Thyroid gland (tissue), 4 donors: ENCODE results near the gene TGFBRAP1.

ENCODE experiments used
- POLR2A ChIP-seq, 2 donors: fragments of 450-650 bp; IDR thresholded peaks; one replicate each; pipeline ENCODE4 v1.6.1; 2017; ENCODE audit warnings: antibody characterized with exemption in 2 of 2, mild to moderate bottlenecking in 2 of 2, moderate library complexity in 1 of 2
- TF ChIP-seq, protein P1 (sequence below), 6 experiments: fragments of 200-600 bp in 3 of 6; fragments of 450-650 bp in 3 of 6; sonication (generic) in 3 of 6; IDR thresholded peaks; one replicate each; pipeline ENCODE4 v1.5.1; 2016 to 2019; ENCODE audit warnings: antibody characterized with exemption in 6 of 6, mild to moderate bottlenecking in 2 of 6, inconsistent platforms in 1 of 6, moderate library complexity in 1 of 6

- TF ChIP-seq, protein P1, sequence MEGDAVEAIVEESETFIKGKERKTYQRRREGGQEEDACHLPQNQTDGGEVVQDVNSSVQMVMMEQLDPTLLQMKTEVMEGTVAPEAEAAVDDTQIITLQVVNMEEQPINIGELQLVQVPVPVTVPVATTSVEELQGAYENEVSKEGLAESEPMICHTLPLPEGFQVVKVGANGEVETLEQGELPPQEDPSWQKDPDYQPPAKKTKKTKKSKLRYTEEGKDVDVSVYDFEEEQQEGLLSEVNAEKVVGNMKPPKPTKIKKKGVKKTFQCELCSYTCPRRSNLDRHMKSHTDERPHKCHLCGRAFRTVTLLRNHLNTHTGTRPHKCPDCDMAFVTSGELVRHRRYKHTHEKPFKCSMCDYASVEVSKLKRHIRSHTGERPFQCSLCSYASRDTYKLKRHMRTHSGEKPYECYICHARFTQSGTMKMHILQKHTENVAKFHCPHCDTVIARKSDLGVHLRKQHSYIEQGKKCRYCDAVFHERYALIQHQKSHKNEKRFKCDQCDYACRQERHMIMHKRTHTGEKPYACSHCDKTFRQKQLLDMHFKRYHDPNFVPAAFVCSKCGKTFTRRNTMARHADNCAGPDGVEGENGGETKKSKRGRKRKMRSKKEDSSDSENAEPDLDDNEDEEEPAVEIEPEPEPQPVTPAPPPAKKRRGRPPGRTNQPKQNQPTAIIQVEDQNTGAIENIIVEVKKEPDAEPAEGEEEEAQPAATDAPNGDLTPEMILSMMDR (IDR thresholded peaks at IDR 0.05): no peak
- no peak for TF ChIP-seq POLR2A (IDR thresholded peaks at IDR 0.05)
Measured at GRCh38 chr2:105254531-105255210, 74.9 kb downstream of the TGFBRAP1 start.
